Kidney (tissue), 14 donors: ENCODE measurements around the gene MTTP. TPM values are rescaled to one million over a fixed set of nuclear protein-coding genes. Genes with fewer than 3 reads are reported as not detected.

Experiments
- DNase-seq, 5 donors: peaks; one replicate each; pipeline ENCODE4 v3.0.0-alpha.2; 2013 to 2020
- FAIRE-seq: peaks from 2 replicates; lab custom pipeline; 2012; peaks lifted over from hg19 to GRCh38; lab: Jason Lieb, UNC
- H3K27ac ChIP-seq, 2 donors: one replicate each; pipeline ENCODE4 v1.7.0; 2013; ENCODE audit warnings: low read depth in 2 of 2, low read length in 2 of 2, inconsistent platforms in 1 of 2
- H3K27me3 ChIP-seq: one replicate; pipeline ENCODE4 v1.7.1; 2013; ENCODE audit warnings: low read length, inconsistent platforms; ENCODE audit not compliant: control insufficient read depth, insufficient read depth
- H3K36me3 ChIP-seq, 3 donors: one replicate each; pipeline versions ENCODE4 v1.7.0 to v1.7.1; 2013; ENCODE audit warnings: low read length in 3 of 3, control low read depth in 1 of 3, inconsistent platforms in 1 of 3; ENCODE audit not compliant: insufficient read depth in 3 of 3, control insufficient read depth in 2 of 3
- H3K4me1 ChIP-seq, 3 donors: one replicate each; pipeline versions ENCODE4 v1.7.0 to v1.7.1; 2013; ENCODE audit warnings: low read length in 3 of 3, inconsistent platforms in 1 of 3, low read depth in 1 of 3; ENCODE audit not compliant: control insufficient read depth in 2 of 3, insufficient read depth in 2 of 3
- H3K4me3 ChIP-seq, 3 donors: one replicate each; pipeline versions ENCODE4 v1.7.0 to v1.8.1; 2013; ENCODE audit warnings: low read length in 3 of 3, control low read depth in 1 of 3, inconsistent platforms in 1 of 3
- H3K9ac ChIP-seq, 3 donors: one replicate each; pipeline versions ENCODE4 v1.7.0 to v1.7.1; 2013; ENCODE audit warnings: low read length in 3 of 3, control low read depth in 1 of 3, inconsistent platforms in 1 of 3
- H3K9me3 ChIP-seq, 3 donors: one replicate each; pipeline versions ENCODE4 v1.7.0 to v1.7.1; 2013; ENCODE audit warnings: low read length in 3 of 3, control low read depth in 1 of 3, inconsistent platforms in 1 of 3; ENCODE audit not compliant: control insufficient read depth in 2 of 3, insufficient read depth in 1 of 3
- CTCF ChIP-seq: IDR thresholded peaks from 3 replicates; pipeline ENCODE4 v1.5.1; 2012; ENCODE audit warnings: mild to moderate bottlenecking, moderate library complexity, borderline replicate concordance; ENCODE audit not compliant: insufficient read depth; ENCODE audit errors: extremely low read depth
- intact Hi-C: fragments of 100-400 bp; cut with DNase I; formaldehyde crosslinking; loops from one replicate; pipeline ENCODE4 v1.11.1; 2022
- polyA plus RNA-seq: library from polyadenylated mRNA; stranded (reverse); fragments of 350-450 nt; fragmentation: Illumina TruSeq; extraction: RNeasy Lipid Tissue Mini Kit (QIAGEN cat#74804); gene quantifications from one replicate; pipeline ENCODE4 v1.2.3, GENCODE V29; 2014; ENCODE audit warnings: low read depth, low replicate concordance; ENCODE audit not compliant: insufficient read depth
- total RNA-seq: library from RNA; stranded (reverse); fragmentation: NEBNext Ultra II Directional; extraction: Animal tissue kit (Norgen Biotek cat#: 25700); gene quantifications from one replicate; pipeline ENCODE4 v1.2.1, GENCODE V29; 2021
- donor health status: control.
- donor health status: control.
- donor health status: control.
- donor health status: control.
- donor health status: control.
- donor health status: DM: yes; HTN: yes; CAD: no.
- donor health status: Normal renal cell carcinoma (clear cell type).

Gene MTTP
- total and polyA plus RNA-seq, 2 donors from 2014 or later, result 0.19 to 5.8 TPM

GRCh38 chr4:99645638-99646037 is 71.0 kb downstream of the MTTP start:
- no peaks in the 10 kb centered on the region for H3K9me3 ChIP-seq
- H3K9ac ChIP-seq, result no peak overlapping the region
- no peak overlapping the region for H3K4me3 ChIP-seq
- FAIRE-seq, result no peak
- no peak overlapping the region for H3K27ac ChIP-seq
- TF ChIP-seq CTCF, result no peak
- intact Hi-C loops, result no loop called here
- H3K27me3 ChIP-seq, result no peaks in the 10 kb centered on the region
- no peak for DNase-seq
- no peaks in the 10 kb centered on the region for H3K4me1 ChIP-seq
- no peaks in the 10 kb centered on the region for H3K36me3 ChIP-seq

DNA sequence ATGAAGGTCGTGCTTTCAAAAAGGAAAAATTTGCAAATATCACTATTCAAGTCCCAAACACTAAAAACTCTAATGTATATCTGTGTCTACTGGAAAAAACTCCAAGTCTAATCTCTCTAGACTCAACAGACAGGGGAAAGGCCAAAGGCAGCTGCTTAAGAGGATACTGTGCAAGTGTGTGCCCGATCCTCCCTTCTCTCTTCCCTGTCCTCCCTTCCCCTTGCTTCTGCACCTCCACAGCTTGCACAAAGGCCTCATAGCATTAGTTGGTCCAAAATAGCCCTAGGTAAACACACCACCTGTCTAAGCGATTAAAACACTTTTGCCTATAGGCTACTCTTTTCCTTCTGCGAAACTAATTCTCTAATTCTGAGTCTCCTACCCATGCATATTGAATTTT is 72.4 kb downstream of the MTTP start:
- DNase-seq (no peak), FAIRE-seq (no peak)
- no peak overlapping the region for H3K4me3 ChIP-seq
- intact Hi-C loops, result no loop called here
- H3K9me3 ChIP-seq, result no peaks in the 10 kb centered on the region
- no peaks in the 10 kb centered on the region for H3K4me1 ChIP-seq
- no peak overlapping the region for H3K9ac ChIP-seq
- no peak for TF ChIP-seq CTCF
- H3K27ac ChIP-seq, result no peak overlapping the region
- H3K36me3 ChIP-seq, result no peaks in the 10 kb centered on the region
- no peaks in the 10 kb centered on the region for H3K27me3 ChIP-seq

GRCh38 chr4:99648321-99648720 is 73.7 kb downstream of the MTTP start:
- intact Hi-C loops, result no loop called here
- Histone ChIP-seq H3K27ac (peak overlapping the region in 1 of 2 donors; percentile 32), H3K4me3 (no peak overlapping the region), H3K36me3 (no peaks in the 10 kb centered on the region), H3K27me3 (no peaks in the 10 kb centered on the region), H3K9me3 (no peaks in the 10 kb centered on the region), H3K9ac (peak overlapping the region in 1 of 3 donors; percentile 9), H3K4me1 (no peaks in the 10 kb centered on the region)
- DNase-seq, result peak in 4 of 5 donors; percentile 49 to 80 (median 75)
- FAIRE-seq, result no peak
- TF ChIP-seq CTCF, result no peak

GRCh38 chr4:99649208-99649607 is 74.6 kb downstream of the MTTP start:
- FAIRE-seq (no peak), DNase-seq (peak in 1 of 5 donors; percentile 55)
- intact Hi-C loops, result no loop called here
- Histone ChIP-seq H3K4me1 (no peaks in the 10 kb centered on the region), H3K27me3 (no peaks in the 10 kb centered on the region), H3K36me3 (no peaks in the 10 kb centered on the region), H3K9me3 (no peaks in the 10 kb centered on the region), H3K27ac (no peak overlapping the region), H3K9ac (no peak overlapping the region), H3K4me3 (no peak overlapping the region)
- no peak for TF ChIP-seq CTCF
